ACC112 (cell line): ENCODE measurements around the gene ELN.

Experiments used
- H2AFZ ChIP-seq: fragments of 200-600 bp; sonication (generic); one replicate; pipeline ENCODE4 v1.6.0; 2017; ENCODE audit warnings: antibody characterized with exemption, low read length; ENCODE audit not compliant: unreplicated experiment
- H3K27ac ChIP-seq: fragments of 200-600 bp; sonication (generic); 2 replicates; pipeline ENCODE4 v1.5.1; 2014; ENCODE audit warnings: low read depth, mild to moderate bottlenecking, antibody characterized with exemption, low read length, moderate library complexity
- H3K27me3 ChIP-seq: fragments of 200-600 bp; sonication (generic); 2 replicates; pipeline ENCODE4 v1.6.1; 2014; ENCODE audit warnings: mild to moderate bottlenecking, antibody characterized with exemption, low read length, moderate library complexity, mixed read lengths; ENCODE audit not compliant: insufficient read depth
- H3K36me3 ChIP-seq: fragments of 200-600 bp; sonication (generic); 2 replicates; pipeline ENCODE4 v1.6.1; 2016; ENCODE audit warnings: mild to moderate bottlenecking, antibody characterized with exemption, low read length, moderate library complexity, mixed read lengths; ENCODE audit not compliant: insufficient read depth
- H3K4me1 ChIP-seq: fragments of 200-600 bp; sonication (generic); one replicate; pipeline ENCODE4 v1.6.1; 2016; ENCODE audit warnings: low read length, mixed read lengths; ENCODE audit not compliant: insufficient read depth, unreplicated experiment, control insufficient read depth
- H3K4me3 ChIP-seq: fragments of 200-600 bp; sonication (generic); 2 replicates; pipeline ENCODE4 v1.5.1; 2014; ENCODE audit warnings: mild to moderate bottlenecking, low read depth, low read length
- H3K79me2 ChIP-seq: fragments of 200-600 bp; sonication (generic); one replicate; pipeline ENCODE4 v1.6.0; 2016; ENCODE audit warnings: low read length; ENCODE audit not compliant: control insufficient read depth, unreplicated experiment, insufficient read depth

The ELN gene

GRCh38 chr7:73988197-73988596 lies 39.8 kb upstream of the ELN start:
- Histone ChIP-seq H2AFZ (no peak overlapping the region), H3K79me2 (no peaks in the 10 kb centered on the region), H3K36me3 (no peaks in the 10 kb centered on the region), H3K27me3 (no peaks in the 10 kb centered on the region), H3K4me1 (peaks cover 10% of the 10 kb centered on the region), H3K27ac (no peak overlapping the region), H3K4me3 (no peak overlapping the region)

GRCh38 chr7:73991522-73992100 lies 36.4 kb upstream of the ELN start:
- no peaks in the 10 kb centered on the region for H3K27me3 ChIP-seq
- H2AFZ ChIP-seq: no peak overlapping the region
- H3K4me3 ChIP-seq: no peak overlapping the region
- peaks cover 10% of the 10 kb centered on the region for H3K4me1 ChIP-seq
- H3K27ac ChIP-seq: peak overlapping the region; percentile 50; the same call in 1 of the 2 replicates
- H3K36me3 ChIP-seq: no peaks in the 10 kb centered on the region
- H3K79me2 ChIP-seq: no peaks in the 10 kb centered on the region

- Histone ChIP-seq H3K4me1 (peaks cover 10% of the 10 kb centered on the region), H3K27ac (peak overlapping the region; percentile 50; the same call in 1 of the 2 replicates), H3K79me2 (no peaks in the 10 kb centered on the region), H3K36me3 (no peaks in the 10 kb centered on the region), H2AFZ (peak overlapping the region; percentile 48), H3K27me3 (no peaks in the 10 kb centered on the region), H3K4me3 (no peak overlapping the region)
Observed at GRCh38 chr7:73992101-73992562, 35.8 kb upstream of the ELN start.

- Histone ChIP-seq H3K4me3 (no peak overlapping the region), H3K4me1 (peaks cover 10% of the 10 kb centered on the region), H2AFZ (no peak overlapping the region), H3K79me2 (no peaks in the 10 kb centered on the region), H3K27ac (no peak overlapping the region), H3K27me3 (no peaks in the 10 kb centered on the region), H3K36me3 (no peaks in the 10 kb centered on the region)
Observed at GRCh38 chr7:73994023-73994422, 34.0 kb upstream of the ELN start.

- Histone ChIP-seq H3K79me2 (no peaks in the 10 kb centered on the region), H3K4me1 (peaks cover 15% of the 10 kb centered on the region), H3K36me3 (no peaks in the 10 kb centered on the region), H3K27me3 (no peaks in the 10 kb centered on the region), H3K27ac (no peak overlapping the region), H3K4me3 (no peak overlapping the region), H2AFZ (no peak overlapping the region)
Observed at GRCh38 chr7:73994761-73995160, 33.2 kb upstream of the ELN start.

- Histone ChIP-seq H3K36me3 (no peaks in the 10 kb centered on the region), H3K27me3 (no peaks in the 10 kb centered on the region), H2AFZ (no peak overlapping the region), H3K79me2 (no peaks in the 10 kb centered on the region), H3K4me3 (no peak overlapping the region), H3K4me1 (peaks cover 15% of the 10 kb centered on the region), H3K27ac (no peak overlapping the region)
Observed at GRCh38 chr7:73995330-73995729, 32.6 kb upstream of the ELN start.

- H2AFZ ChIP-seq: no peak overlapping the region
- no peaks in the 10 kb centered on the region for H3K36me3 ChIP-seq
- no peak overlapping the region for H3K27ac ChIP-seq
- no peaks in the 10 kb centered on the region for H3K79me2 ChIP-seq
- H3K4me3 ChIP-seq: no peak overlapping the region
- H3K4me1 ChIP-seq: peaks cover 15% of the 10 kb centered on the region
- no peaks in the 10 kb centered on the region for H3K27me3 ChIP-seq
Observed at GRCh38 chr7:73995821-73996511, 32.0 kb upstream of the ELN start.

GRCh38 chr7:73997056-73997455 lies 30.9 kb upstream of the ELN start:
- H3K27me3 ChIP-seq: no peaks in the 10 kb centered on the region

GRCh38 chr7:73999664-74000435 lies 28.1 kb upstream of the ELN start:
- Histone ChIP-seq H3K36me3 (no peaks in the 10 kb centered on the region), H3K4me3 (no peak overlapping the region), H3K27me3 (no peaks in the 10 kb centered on the region), H3K79me2 (no peaks in the 10 kb centered on the region), H3K4me1 (peaks cover 15% of the 10 kb centered on the region), H3K27ac (no peak overlapping the region), H2AFZ (peak overlapping the region; percentile 80)

More at GRCh38 chr7:73997056-73997455, 30.9 kb upstream of the ELN start:
- H3K4me3 ChIP-seq: no peak overlapping the region
- H3K27ac ChIP-seq: no peak overlapping the region
- H2AFZ ChIP-seq: no peak overlapping the region
- H3K4me1 ChIP-seq: peaks cover 10% of the 10 kb centered on the region
- H3K79me2 ChIP-seq: no peaks in the 10 kb centered on the region
- H3K36me3 ChIP-seq: no peaks in the 10 kb centered on the region

- Histone ChIP-seq H2AFZ (no peak overlapping the region), H3K27me3 (no peaks in the 10 kb centered on the region), H3K36me3 (no peaks in the 10 kb centered on the region), H3K79me2 (no peaks in the 10 kb centered on the region), H3K4me3 (no peak overlapping the region), H3K4me1 (peaks cover 15% of the 10 kb centered on the region), H3K27ac (no peak overlapping the region)
Observed at GRCh38 chr7:74000489-74001149, 27.4 kb upstream of the ELN start.
